ENCODE results near the gene ZNF180.

GRCh38 chr19:44515907-44516306 lies 15.6 kb upstream of the ZNF180 start:
- TF ChIP-seq, protein P1, sequence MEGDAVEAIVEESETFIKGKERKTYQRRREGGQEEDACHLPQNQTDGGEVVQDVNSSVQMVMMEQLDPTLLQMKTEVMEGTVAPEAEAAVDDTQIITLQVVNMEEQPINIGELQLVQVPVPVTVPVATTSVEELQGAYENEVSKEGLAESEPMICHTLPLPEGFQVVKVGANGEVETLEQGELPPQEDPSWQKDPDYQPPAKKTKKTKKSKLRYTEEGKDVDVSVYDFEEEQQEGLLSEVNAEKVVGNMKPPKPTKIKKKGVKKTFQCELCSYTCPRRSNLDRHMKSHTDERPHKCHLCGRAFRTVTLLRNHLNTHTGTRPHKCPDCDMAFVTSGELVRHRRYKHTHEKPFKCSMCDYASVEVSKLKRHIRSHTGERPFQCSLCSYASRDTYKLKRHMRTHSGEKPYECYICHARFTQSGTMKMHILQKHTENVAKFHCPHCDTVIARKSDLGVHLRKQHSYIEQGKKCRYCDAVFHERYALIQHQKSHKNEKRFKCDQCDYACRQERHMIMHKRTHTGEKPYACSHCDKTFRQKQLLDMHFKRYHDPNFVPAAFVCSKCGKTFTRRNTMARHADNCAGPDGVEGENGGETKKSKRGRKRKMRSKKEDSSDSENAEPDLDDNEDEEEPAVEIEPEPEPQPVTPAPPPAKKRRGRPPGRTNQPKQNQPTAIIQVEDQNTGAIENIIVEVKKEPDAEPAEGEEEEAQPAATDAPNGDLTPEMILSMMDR (IDR thresholded peaks at IDR 0.05): no peak
- TF ChIP-seq EP300 (IDR thresholded peaks at IDR 0.05): no peak
- no peak for TF ChIP-seq POLR2AphosphoS5 (IDR thresholded peaks at IDR 0.05)

All from upper lobe of left lung (tissue), 4 donors.